BJ (cell line): Measurements from ENCODE around the gene CUEDC2. TPM values are rescaled to one million over a fixed set of nuclear protein-coding genes. Genes with fewer than 3 reads are reported as not detected.

Experiments
- CTCF ChIA-PET: fragments of 350-600 bp; formaldehyde crosslinking; extraction: SDS; loops from one replicate; lab custom pipeline; 2021; ENCODE audit warnings: antibody characterized with exemption, inconsistent platforms; lab: Yijun Ruan, JAX
- POLR2A ChIA-PET: fragments of 300-600 bp; sonication (Branson Sonifier 250); formaldehyde crosslinking; extraction: SDS; loops from one replicate; lab custom pipeline; 2021; ENCODE audit warnings: antibody characterized with exemption; lab: Charles Lee
- DNase-seq: peaks from one replicate; pipeline ENCODE4 v3.0.0-alpha.2; 2011; ENCODE audit warnings: low read depth
- H3K27me3 ChIP-seq: 2 replicates; pipeline ENCODE4 v1.6.0; 2011; ENCODE audit warnings: low read length; ENCODE audit not compliant: control insufficient read depth, insufficient read depth
- H3K36me3 ChIP-seq: 2 replicates; pipeline ENCODE4 v1.5.1; 2011; ENCODE audit warnings: low read length; ENCODE audit not compliant: control insufficient read depth, insufficient read depth
- H3K4me3 ChIP-seq: 2 replicates; pipeline ENCODE4 v1.5.1; 2011; ENCODE audit warnings: low read depth, mild to moderate bottlenecking, control low read depth, low read length
- CTCF ChIP-seq: IDR thresholded peaks from 2 replicates; pipeline ENCODE4 v1.5.1; 2011; ENCODE audit warnings: low read depth, mild to moderate bottlenecking, control low read depth, inconsistent platforms, low read length, moderate library complexity; ENCODE audit not compliant: insufficient read depth
- polyA plus RNA-seq: library from polyadenylated mRNA; depleted of rRNA; stranded (reverse); fragments of >200 nt; gene quantifications from 2 replicates; pipeline ENCODE4 v1.2.3, GENCODE V29; 2011

CUEDC2 gene
- polyA plus RNA-seq, 1 experiment = 74.4 TPM

GRCh38 chr10:102436312-102436711, 3.9 kb upstream of the CUEDC2 start:
- ChIA-PET POLR2A (no interaction called here), CTCF (interaction anchor here (0.8 to 2.2 kb wide), 7 partner anchors 14 to 205 kb away, joined by 3 to 17 read pairs (median 4); partner anchors contain the start of gene FBXL15)
- TF ChIP-seq CTCF = no peak
- DNase-seq = no peak
- H3K27me3 ChIP-seq = no peaks in the 10 kb centered on the region; the same call in 1 of the 2 replicates
- H3K36me3 ChIP-seq = no peaks in the 10 kb centered on the region
- no peak overlapping the region; the same call in 1 of the 2 replicates for H3K4me3 ChIP-seq

GRCh38 chr10:102435529-102436233, 3.3 kb upstream of the CUEDC2 start:
- ChIA-PET POLR2A (no interaction called here), CTCF (interaction anchor here (0.6 to 2.2 kb wide), 8 partner anchors 14 to 204 kb away, joined by 3 to 17 read pairs (median 4); partner anchors contain the start of gene FBXL15)
- Histone ChIP-seq H3K4me3 (peak overlapping the region; percentile 9), H3K27me3 (no peaks in the 10 kb centered on the region; the same call in 1 of the 2 replicates), H3K36me3 (no peaks in the 10 kb centered on the region)
- DNase-seq = no peak
- no peak for TF ChIP-seq CTCF

DNA sequence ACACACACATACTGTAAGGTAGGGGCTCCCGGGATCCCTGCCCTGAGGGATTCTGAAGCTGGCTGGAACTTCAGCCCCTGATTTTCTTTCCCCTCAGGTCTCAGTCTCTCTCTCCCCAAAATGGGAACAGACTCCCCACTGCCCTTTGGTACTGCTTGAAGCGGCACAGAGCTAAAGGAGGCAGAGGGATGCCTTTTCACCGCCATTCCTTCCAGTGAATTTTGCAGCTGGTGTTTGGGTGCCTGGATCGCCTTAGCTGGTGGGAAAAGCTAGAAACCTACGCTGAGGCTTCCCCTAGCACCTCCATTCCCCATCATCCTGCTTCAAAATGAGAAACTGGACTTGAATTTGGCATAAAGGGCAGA, 2.7 kb upstream of the CUEDC2 start:
- Histone ChIP-seq H3K27me3 (no peaks in the 10 kb centered on the region; the same call in 1 of the 2 replicates), H3K4me3 (no peak overlapping the region), H3K36me3 (no peaks in the 10 kb centered on the region)
- DNase-seq = no peak
- no peak for TF ChIP-seq CTCF
- POLR2A ChIA-PET = no interaction called here
- CTCF ChIA-PET = interaction anchor here (0.6 to 2.2 kb wide), 8 partner anchors 11 to 1466 kb away, joined by 3 to 17 read pairs (median 4); partner anchors contain the start of gene FBXL15

GRCh38 chr10:102434394-102435132, 2.2 kb upstream of the CUEDC2 start:
- ChIA-PET CTCF (interaction anchor here (0.6 to 3.2 kb wide), 10 partner anchors 12 to 1466 kb away, joined by 3 to 30 read pairs (median 4); partner anchors contain the start of gene FBXL15), POLR2A (no interaction called here)
- no peak for DNase-seq
- Histone ChIP-seq H3K4me3 (no peak overlapping the region), H3K27me3 (no peaks in the 10 kb centered on the region; the same call in 1 of the 2 replicates), H3K36me3 (no peaks in the 10 kb centered on the region; the same call in 1 of the 2 replicates)
- TF ChIP-seq CTCF = no peak

- no peak for DNase-seq
- H3K4me3 ChIP-seq = no peak overlapping the region
- POLR2A ChIA-PET = interaction anchor here (0.6 kb wide), 1 partner anchor 306 kb away, joined by 7 read pairs; no protein-coding TSS in a partner anchor
- H3K27me3 ChIP-seq = no peaks in the 10 kb centered on the region; the same call in 1 of the 2 replicates
- no peaks in the 10 kb centered on the region; the same call in 1 of the 2 replicates for H3K36me3 ChIP-seq
- CTCF ChIA-PET = interaction anchor here (1.0 to 3.2 kb wide), 2 partner anchors 12 to 45 kb away, joined by 3 to 30 read pairs; partner anchors contain the start of gene FBXL15
- no peak for TF ChIP-seq CTCF
Measured at GRCh38 chr10:102433619-102434046, 1.3 kb upstream of the CUEDC2 start.
